Measurements from ENCODE around the gene HOXA3.

The HOXA3 gene

DNA sequence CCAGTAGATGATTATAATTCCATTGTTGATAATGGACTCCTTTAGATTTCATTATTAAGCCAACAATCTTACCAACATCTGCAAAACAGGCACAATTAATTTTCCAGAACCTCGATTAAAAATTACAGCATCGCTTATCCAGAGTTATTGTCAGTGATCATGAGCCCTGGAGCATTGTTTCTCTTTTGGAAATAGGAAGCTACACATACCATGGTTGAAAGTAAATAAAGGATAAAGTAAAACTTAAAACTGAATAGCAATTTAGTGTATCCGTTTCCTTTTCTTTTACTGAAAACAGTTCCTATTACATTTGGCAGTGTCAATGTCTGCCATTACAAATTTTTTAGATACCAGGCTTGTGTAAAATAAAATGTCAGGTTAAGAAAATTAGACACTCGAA lies 40.0 kb downstream of the HOXA3 start:
- H3K27ac ChIP-seq (ENCODE audit: low read length), result no peak overlapping the region
- no peak overlapping the region for H3K9ac ChIP-seq (ENCODE audit: low read depth, low read length)
- no peak overlapping the region for H3K4me3 ChIP-seq (ENCODE audit: low read length)
- no peaks in the 10 kb centered on the region for H3K4me1 ChIP-seq (ENCODE audit: insufficient read depth, low read length)
- peaks cover 11% of the 10 kb centered on the region; the same call in 1 of the 2 replicates for H3K9me3 ChIP-seq (ENCODE audit: insufficient read depth, low read depth, low read length)
- no peaks in the 10 kb centered on the region for H3K36me3 ChIP-seq (ENCODE audit: insufficient read depth, low read depth, low read length)
- peaks cover 98% of the 10 kb centered on the region for H3K27me3 ChIP-seq (ENCODE audit: insufficient read depth, low read length)

DNA sequence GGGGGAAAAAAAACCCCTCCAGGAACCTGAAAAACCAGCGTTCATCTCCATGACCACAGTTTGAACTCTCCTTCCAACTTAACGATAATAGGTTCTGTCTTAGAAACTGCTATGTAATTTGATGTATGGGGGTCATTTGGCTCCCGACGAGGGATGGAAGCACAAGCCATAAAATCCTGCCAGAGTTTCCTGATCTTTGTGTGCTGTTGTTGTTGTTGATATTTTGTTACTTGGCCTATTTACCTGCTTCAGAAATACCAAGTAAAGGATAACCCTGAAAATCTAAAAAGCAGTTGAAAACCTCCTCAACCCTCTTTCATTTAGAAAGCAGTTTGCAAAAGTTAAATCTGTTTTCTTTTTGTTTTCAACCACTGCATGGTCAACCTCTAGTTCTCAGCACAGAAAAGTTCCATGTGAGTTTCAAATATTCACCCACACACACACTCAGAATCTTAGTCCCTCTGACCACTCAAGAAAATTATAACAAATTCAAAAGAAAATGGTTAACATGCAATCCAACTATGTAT lies 40.6 kb downstream of the HOXA3 start:
- Histone ChIP-seq H3K4me1 (ENCODE audit: insufficient read depth, low read length) (no peaks in the 10 kb centered on the region), H3K9ac (ENCODE audit: low read depth, low read length) (no peak overlapping the region), H3K36me3 (ENCODE audit: insufficient read depth, low read depth, low read length) (no peaks in the 10 kb centered on the region), H3K9me3 (ENCODE audit: insufficient read depth, low read depth, low read length) (peaks cover 11% of the 10 kb centered on the region; the same call in 1 of the 2 replicates), H3K27me3 (ENCODE audit: insufficient read depth, low read length) (peaks cover 98% of the 10 kb centered on the region), H3K27ac (ENCODE audit: low read length) (no peak overlapping the region), H3K4me3 (ENCODE audit: low read length) (no peak overlapping the region)

DNA sequence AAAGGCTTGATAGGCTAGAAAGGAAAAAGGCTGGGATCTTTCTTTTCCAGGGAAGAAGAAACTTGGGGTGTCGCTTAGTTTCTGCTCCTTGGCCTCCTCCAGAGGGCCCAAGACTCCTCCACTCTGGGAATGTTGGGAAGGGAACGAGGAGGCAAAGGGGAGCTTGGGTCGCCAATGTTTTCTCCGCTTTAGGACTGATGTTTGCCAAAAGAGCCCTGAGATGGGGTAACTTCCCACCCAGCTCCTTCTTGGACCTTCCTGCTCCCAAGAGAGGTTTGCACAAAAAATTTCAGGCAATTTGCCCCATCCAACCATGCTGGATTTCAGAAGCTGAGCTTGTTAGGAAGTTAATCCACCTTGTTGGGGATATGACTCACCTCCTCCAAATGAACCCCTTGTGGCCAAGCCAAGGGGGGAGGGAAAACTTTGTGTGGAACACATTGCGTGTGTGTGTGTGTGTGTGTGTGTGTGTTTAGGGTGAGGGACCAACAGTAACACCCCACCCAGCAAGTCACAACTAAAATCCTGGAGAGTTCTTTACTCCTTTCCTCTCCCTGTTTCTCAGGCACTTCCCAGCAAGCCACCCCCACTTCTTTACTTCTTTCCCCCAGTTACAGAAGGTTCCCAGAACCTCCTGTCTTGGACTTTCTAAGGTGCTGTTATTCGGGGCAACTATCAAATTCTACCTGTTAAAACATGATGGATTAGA lies 41.2 kb downstream of the HOXA3 start:
- H3K4me3 ChIP-seq (ENCODE audit: low read length), result 0 out of 2 replicates have a peak overlapping the region, but pooled peaks have one; percentile 42
- H3K4me1 ChIP-seq (ENCODE audit: insufficient read depth, low read length), result no peaks in the 10 kb centered on the region
- H3K9ac ChIP-seq (ENCODE audit: low read depth, low read length), result no peak overlapping the region
- peaks cover 11% of the 10 kb centered on the region; the same call in 1 of the 2 replicates for H3K9me3 ChIP-seq (ENCODE audit: insufficient read depth, low read depth, low read length)
- H3K27ac ChIP-seq (ENCODE audit: low read length), result no peak overlapping the region
- peaks cover 98% of the 10 kb centered on the region for H3K27me3 ChIP-seq (ENCODE audit: insufficient read depth, low read length)
- no peaks in the 10 kb centered on the region for H3K36me3 ChIP-seq (ENCODE audit: insufficient read depth, low read depth, low read length)

DNA sequence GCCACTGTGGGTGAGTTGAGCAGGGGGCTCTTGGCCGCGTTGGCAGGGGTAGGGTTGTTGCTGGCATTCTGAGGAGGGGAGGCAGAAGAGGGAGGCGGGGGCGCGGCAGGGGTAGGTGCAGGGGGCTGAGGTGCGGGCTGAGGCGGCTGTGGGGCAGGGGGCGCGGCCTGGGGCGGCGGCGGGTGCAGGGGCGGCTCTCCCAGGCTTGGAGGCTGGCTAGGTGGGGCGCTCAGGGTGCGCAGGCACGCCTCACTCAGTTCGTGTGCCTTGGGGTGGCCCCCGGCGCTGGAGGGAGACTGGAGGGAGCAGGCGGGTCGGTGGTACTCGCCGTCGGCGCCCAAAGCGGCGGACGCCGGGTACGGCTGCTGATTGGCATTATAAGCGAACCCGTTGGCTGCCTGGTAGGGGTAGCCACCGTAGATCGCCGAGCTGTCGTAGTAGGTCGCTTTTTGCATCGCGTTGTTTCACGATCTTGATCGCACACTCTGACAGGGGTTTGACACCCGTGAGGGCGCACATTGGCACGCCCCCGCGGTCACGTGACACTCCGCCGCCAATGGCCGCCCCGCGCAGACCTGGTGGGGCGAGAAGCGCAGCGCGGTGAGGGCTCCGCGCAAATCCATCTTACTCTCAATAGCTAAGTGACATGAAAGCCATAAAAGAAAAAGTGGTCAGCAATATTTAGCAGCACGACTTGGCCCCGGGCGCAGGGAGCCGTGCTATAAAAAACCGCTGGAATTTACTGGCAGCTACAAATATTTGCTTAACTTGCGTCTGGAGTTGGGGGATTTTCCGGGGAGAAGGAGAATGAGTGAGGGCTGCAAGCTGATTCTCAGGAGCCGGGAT lies 42.0 kb downstream of the HOXA3 start:
- peaks cover 11% of the 10 kb centered on the region; the same call in 1 of the 2 replicates for H3K9me3 ChIP-seq (ENCODE audit: insufficient read depth, low read depth, low read length)
- no peak overlapping the region for H3K9ac ChIP-seq (ENCODE audit: low read depth, low read length)
- peak overlapping the region; percentile 42; the same call in 1 of the 2 replicates for H3K4me3 ChIP-seq (ENCODE audit: low read length)
- H3K4me1 ChIP-seq (ENCODE audit: insufficient read depth, low read length), result no peaks in the 10 kb centered on the region
- no peaks in the 10 kb centered on the region for H3K36me3 ChIP-seq (ENCODE audit: insufficient read depth, low read depth, low read length)
- H3K27me3 ChIP-seq (ENCODE audit: insufficient read depth, low read length), result peaks cover 98% of the 10 kb centered on the region
- no peak overlapping the region for H3K27ac ChIP-seq (ENCODE audit: low read length)

DNA sequence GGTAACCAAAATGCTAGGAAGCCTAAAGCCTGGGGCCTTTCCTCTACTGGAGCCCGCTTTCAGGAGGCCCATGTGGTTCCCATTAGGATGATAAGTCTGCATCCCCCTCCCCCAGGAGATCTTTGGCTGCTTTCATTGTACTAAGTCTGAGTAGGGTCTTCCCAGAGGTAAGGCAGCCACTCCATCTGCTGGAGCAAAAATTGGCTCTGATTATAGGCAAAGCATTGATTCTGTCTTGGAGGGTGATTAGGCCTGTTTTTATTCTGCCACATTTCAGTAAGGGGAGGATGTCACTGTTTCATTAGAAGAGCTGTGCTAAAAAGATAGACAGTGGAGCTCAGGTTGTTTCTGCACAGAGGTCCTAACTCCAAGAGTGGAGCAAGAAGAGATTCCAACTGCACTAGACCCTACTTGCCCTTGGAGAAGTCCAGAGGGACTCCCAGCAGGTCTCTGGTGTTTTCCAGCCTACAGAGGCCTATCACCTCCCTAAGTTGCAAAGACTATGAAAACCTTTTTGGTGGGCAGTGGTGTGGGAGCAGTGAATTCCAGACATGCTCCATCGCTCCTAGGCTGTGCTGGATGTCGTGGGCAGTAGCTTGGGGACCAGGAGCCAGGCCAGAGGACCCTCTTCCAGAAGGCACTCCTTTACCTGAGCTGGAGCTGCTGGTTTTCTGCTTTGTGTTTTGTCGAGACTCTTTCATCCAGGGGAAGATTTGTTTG lies 42.8 kb downstream of the HOXA3 start:
- Histone ChIP-seq H3K27me3 (ENCODE audit: insufficient read depth, low read length) (peaks cover 98% of the 10 kb centered on the region), H3K4me1 (ENCODE audit: insufficient read depth, low read length) (no peaks in the 10 kb centered on the region), H3K36me3 (ENCODE audit: insufficient read depth, low read depth, low read length) (no peaks in the 10 kb centered on the region), H3K4me3 (ENCODE audit: low read length) (no peak overlapping the region), H3K9me3 (ENCODE audit: insufficient read depth, low read depth, low read length) (peaks cover 11% of the 10 kb centered on the region; the same call in 1 of the 2 replicates), H3K9ac (ENCODE audit: low read depth, low read length) (no peak overlapping the region), H3K27ac (ENCODE audit: low read length) (no peak overlapping the region)

DNA sequence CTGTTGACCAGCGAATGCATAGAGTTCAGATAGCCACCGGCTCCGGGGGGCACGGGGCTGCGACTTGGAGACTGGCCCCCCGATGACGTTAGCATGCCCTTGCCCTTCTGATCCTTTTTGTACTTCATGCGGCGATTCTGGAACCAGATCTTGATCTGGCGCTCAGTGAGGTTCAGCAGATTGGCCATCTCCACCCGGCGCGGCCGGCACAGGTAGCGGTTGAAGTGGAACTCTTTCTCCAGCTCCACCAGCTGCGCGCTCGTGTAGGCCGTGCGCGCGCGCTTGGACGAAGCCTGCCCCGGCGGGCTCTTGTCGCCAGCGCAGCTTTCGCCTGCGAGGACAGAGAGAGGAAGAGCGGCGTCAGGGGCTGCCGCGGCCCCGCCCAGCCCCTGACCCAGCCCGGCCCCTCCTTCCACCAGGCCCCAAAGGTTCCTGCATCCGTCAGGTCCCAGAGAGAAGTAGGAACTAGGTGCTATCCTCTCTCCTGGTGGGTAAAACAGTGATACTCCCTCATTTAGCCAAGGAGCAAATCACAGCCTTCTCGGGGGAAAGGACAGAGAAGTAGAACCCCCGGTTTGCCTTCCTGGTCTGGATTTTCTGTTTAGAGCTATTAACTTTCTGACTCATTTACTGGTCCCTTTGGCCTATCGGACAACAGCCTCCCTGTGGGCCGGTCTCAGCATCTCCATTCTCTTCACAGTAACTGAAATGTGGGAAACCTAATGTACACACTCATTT lies 43.8 kb downstream of the HOXA3 start:
- H3K27me3 ChIP-seq (ENCODE audit: insufficient read depth, low read length), result peaks cover 100% of the 10 kb centered on the region

DNA sequence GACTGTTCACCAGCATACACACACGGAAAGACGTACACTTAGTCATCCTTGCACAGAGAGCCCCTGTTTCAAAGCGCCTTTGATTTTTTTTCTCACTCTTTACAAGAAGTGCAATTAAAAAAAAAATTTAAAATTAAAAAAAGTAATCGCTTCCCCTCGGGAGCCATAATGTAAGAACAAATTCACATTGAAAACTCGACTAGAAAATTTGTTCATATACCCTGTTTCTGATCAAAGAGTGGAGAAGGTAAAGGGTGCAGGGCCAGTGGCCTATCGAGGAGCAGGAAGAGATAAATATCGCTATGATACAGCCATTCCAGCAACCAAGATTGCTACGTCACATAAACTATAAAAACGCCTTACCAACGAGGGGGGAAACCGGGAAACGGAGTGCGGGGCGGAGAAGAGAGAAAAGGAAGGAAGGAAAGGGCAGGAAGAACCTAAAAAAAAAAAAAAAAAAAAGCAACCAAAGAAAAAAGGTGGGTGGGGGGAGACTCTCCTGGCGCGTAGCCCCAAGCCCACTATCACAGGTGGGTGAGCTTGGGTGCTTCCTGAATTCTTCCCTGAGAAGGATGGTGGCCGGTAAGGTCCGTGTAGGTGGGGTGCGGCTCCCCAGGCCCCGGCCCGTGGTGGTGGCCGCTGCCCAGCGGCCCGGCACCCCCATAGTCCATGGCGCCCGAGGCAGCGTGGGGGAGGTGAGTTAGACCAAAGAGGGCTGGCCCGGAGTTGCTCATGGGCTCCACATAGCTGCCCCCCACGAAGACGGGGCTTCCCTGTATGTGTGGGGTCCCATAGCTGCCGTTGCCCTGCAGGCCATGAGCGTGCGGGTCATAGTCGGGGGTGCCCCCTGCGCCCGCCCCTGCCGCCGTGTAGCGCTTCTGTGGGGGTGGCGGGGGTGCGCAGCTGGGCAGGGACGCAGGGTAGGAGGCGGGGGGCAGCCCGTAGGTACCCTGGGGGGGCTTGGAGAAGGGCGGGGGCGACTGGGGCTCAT lies 44.7 kb downstream of the HOXA3 start:
- no peak overlapping the region for H3K27ac ChIP-seq (ENCODE audit: low read length)

More for the DNA sequence above, 43.8 kb downstream of the HOXA3 start:
- Histone ChIP-seq H3K36me3 (ENCODE audit: insufficient read depth, low read depth, low read length) (no peaks in the 10 kb centered on the region), H3K9ac (ENCODE audit: low read depth, low read length) (no peak overlapping the region), H3K4me3 (ENCODE audit: low read length) (no peak overlapping the region), H3K9me3 (ENCODE audit: insufficient read depth, low read depth, low read length) (peaks cover 14% of the 10 kb centered on the region; the same call in 1 of the 2 replicates), H3K4me1 (ENCODE audit: insufficient read depth, low read length) (no peaks in the 10 kb centered on the region), H3K27ac (ENCODE audit: low read length) (no peak overlapping the region)

DNA sequence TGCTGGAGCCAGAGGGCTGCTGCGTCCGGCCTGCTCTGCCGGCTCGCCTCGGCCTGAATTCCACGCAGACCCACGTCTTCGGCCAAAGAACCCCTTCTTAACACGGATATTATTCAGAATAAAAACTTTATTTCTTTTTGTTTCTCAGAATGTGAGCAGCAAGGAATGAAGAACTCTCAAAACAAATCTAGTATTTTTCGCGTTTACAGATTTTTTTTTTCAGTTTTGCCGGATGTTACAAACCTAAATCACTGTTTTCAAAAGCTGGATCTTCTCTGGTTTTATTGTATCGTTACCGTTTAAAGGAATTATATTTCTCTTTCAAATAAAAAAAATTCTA lies 45.5 kb downstream of the HOXA3 start:
- Histone ChIP-seq H3K4me1 (ENCODE audit: insufficient read depth, low read length) (no peaks in the 10 kb centered on the region), H3K36me3 (ENCODE audit: insufficient read depth, low read depth, low read length) (no peaks in the 10 kb centered on the region), H3K27me3 (ENCODE audit: insufficient read depth, low read length) (peaks cover 100% of the 10 kb centered on the region), H3K4me3 (ENCODE audit: low read length) (no peak overlapping the region), H3K27ac (ENCODE audit: low read length) (no peak overlapping the region), H3K9ac (ENCODE audit: low read depth, low read length) (no peak overlapping the region), H3K9me3 (ENCODE audit: insufficient read depth, low read depth, low read length) (peaks cover 15% of the 10 kb centered on the region; the same call in 1 of the 2 replicates)

More for the DNA sequence above, 44.7 kb downstream of the HOXA3 start:
- no peaks in the 10 kb centered on the region for H3K4me1 ChIP-seq (ENCODE audit: insufficient read depth, low read length)
- H3K4me3 ChIP-seq (ENCODE audit: low read length), result no peak overlapping the region
- H3K27me3 ChIP-seq (ENCODE audit: insufficient read depth, low read length), result peaks cover 100% of the 10 kb centered on the region
- no peak overlapping the region for H3K9ac ChIP-seq (ENCODE audit: low read depth, low read length)
- H3K9me3 ChIP-seq (ENCODE audit: insufficient read depth, low read depth, low read length), result peaks cover 15% of the 10 kb centered on the region; the same call in 1 of the 2 replicates
- H3K36me3 ChIP-seq (ENCODE audit: insufficient read depth, low read depth, low read length), result no peaks in the 10 kb centered on the region

DNA sequence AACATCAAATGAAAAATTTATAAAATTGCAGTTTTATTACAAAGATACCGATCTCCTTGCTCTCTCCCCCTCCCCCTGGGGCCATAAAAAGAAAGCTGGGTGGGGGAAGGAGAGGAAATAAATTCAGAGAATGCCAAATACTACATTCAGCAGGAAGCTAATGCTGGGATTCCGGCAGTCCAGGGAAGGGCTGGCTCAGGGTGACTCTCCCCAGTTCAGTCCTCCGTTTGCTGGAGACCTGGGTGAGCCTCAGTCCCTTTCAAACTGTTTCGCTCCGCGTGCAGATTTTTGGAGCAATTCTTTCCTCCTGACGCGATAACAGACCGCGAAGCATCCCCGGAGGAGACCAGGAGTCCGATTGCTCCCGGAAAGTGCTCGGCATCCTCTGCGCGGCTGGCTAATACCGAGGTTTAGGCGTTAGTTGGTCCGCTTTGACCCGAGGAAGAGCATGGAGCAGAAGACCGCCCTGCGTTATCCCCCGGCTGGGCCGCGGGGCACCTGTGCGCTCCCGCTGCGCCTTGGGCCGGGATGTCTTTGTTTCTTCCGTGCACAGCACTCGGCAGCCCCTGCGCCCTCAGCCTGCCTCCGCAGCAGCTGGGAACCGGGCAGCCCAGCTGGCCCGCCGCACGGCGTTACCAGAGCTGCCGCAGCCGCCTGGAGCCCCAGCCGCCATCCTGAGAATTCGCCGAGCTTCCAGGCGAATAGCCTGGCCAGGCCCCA lies 46.0 kb downstream of the HOXA3 start:
- Histone ChIP-seq H3K9ac (ENCODE audit: low read depth, low read length) (no peak overlapping the region), H3K27me3 (ENCODE audit: insufficient read depth, low read length) (peaks cover 100% of the 10 kb centered on the region)

More for the DNA sequence above, 46.0 kb downstream of the HOXA3 start:
- Histone ChIP-seq H3K4me1 (ENCODE audit: insufficient read depth, low read length) (peaks cover 3% of the 10 kb centered on the region), H3K27ac (ENCODE audit: low read length) (no peak overlapping the region), H3K4me3 (ENCODE audit: low read length) (no peak overlapping the region; the same call in 1 of the 2 replicates), H3K36me3 (ENCODE audit: insufficient read depth, low read depth, low read length) (no peaks in the 10 kb centered on the region), H3K9me3 (ENCODE audit: insufficient read depth, low read depth, low read length) (peaks cover 15% of the 10 kb centered on the region; the same call in 1 of the 2 replicates)
